Endodermal cell (in vitro differentiated cells): ENCODE data around the gene HSD3B1. TPM values are rescaled to one million over a fixed set of nuclear protein-coding genes. Genes with fewer than 3 reads are reported as not detected.

ENCODE experiments used
- DNase-seq: peaks from one replicate; pipeline ENCODE4 v3.0.0-alpha.2; 2017
- H3K27ac ChIP-seq: 2 replicates; pipeline ENCODE4 v1.5.1; 2013; ENCODE audit warnings: mild to moderate bottlenecking, low read depth, low read length, moderate library complexity
- H3K27me3 ChIP-seq: 2 replicates; pipeline ENCODE4 v1.6.1; 2013; ENCODE audit warnings: mild to moderate bottlenecking, low read length, moderate library complexity; ENCODE audit not compliant: insufficient read depth, control insufficient read depth, poor library complexity, severe bottlenecking
- H3K36me3 ChIP-seq: 2 replicates; pipeline ENCODE4 v1.7.0; 2013; ENCODE audit warnings: mild to moderate bottlenecking, low read length, moderate library complexity; ENCODE audit not compliant: control insufficient read depth, insufficient read depth
- H3K4me1 ChIP-seq: one replicate; pipeline ENCODE4 v1.7.0; 2013; ENCODE audit warnings: low read length; ENCODE audit not compliant: control insufficient read depth, insufficient read depth
- H3K4me3 ChIP-seq: 2 replicates; pipeline ENCODE4 v1.5.1; 2013; ENCODE audit warnings: mild to moderate bottlenecking, low read length, moderate library complexity
- H3K9ac ChIP-seq: 2 replicates; pipeline ENCODE4 v1.6.1; 2013; ENCODE audit warnings: mild to moderate bottlenecking, low read length, moderate library complexity; ENCODE audit not compliant: poor library complexity, severe bottlenecking; ENCODE audit errors: extremely low read depth
- H3K9me3 ChIP-seq: 2 replicates; pipeline ENCODE4 v1.6.1; 2013; ENCODE audit warnings: mild to moderate bottlenecking, low read length, moderate library complexity; ENCODE audit not compliant: control insufficient read depth
- H3K27ac Mint-ChIP-seq: 2 replicates; pipeline ENCODE4 v1.8.0; 2020; ENCODE audit warnings: mixed read lengths
- H3K27me3 Mint-ChIP-seq: 2 replicates; pipeline ENCODE4 v1.8.0; 2021; ENCODE audit warnings: mild to moderate bottlenecking, mixed read lengths; ENCODE audit not compliant: insufficient read depth
- H3K36me3 Mint-ChIP-seq: 2 replicates; pipeline ENCODE4 v1.8.0; 2020; ENCODE audit warnings: low read depth, mixed read lengths
- H3K4me1 Mint-ChIP-seq: 2 replicates; pipeline ENCODE4 v1.8.0; 2020; ENCODE audit warnings: mixed read lengths
- H3K4me3 Mint-ChIP-seq: 2 replicates; pipeline ENCODE4 v1.8.0; 2020; ENCODE audit warnings: mild to moderate bottlenecking, moderate library complexity, mixed read lengths
- H3K9me3 Mint-ChIP-seq: 2 replicates; pipeline ENCODE4 v1.8.0; 2020; ENCODE audit warnings: mild to moderate bottlenecking, mixed read lengths
- CTCF ChIP-seq: fragments of 200-600 bp; sonication (generic); conservative IDR thresholded peaks from 2 replicates; pipeline ENCODE4 v1.5.0; 2021; ENCODE audit warnings: antibody characterized with exemption, mild to moderate bottlenecking
- whole genome bisulfite sequencing, 2 experiments: methylation state at CpG; one replicate each; pipeline versions ENCODE4 v1.1.5 to v1.1.7; 2013; ENCODE audit warnings: missing lambda C conversion rate in 2 of 2, mixed read lengths in 1 of 2; ENCODE audit not compliant: insufficient coverage in 1 of 2, insufficient read length in 1 of 2; 5-methylcytosine and 5-hydroxymethylcytosine counted together
- total RNA-seq, 2 donors: library from RNA; stranded (reverse); fragmentation: NEBNext Ultra II Directional in 1 of 2; extraction: Animal tissue kit (Norgen Biotek cat#: 25700) in 1 of 2; gene quantifications; 2 replicates in 1 of 2; 3 replicates in 1 of 2; pipeline ENCODE4 v1.2.1, GENCODE V29; 2021

The HSD3B1 gene
- total RNA-seq, 2 donors from 2014 or later, result not detected

GRCh38 chr1:119469741-119470140, 37.3 kb upstream of the HSD3B1 start:
- H3K4me3 ChIP-seq, result no peak overlapping the region
- DNase-seq, result no peak
- no peaks in the 10 kb centered on the region for H3K9me3 Mint-ChIP-seq
- H3K27ac ChIP-seq, result no peak overlapping the region
- H3K27ac Mint-ChIP-seq, result no peak overlapping the region
- H3K4me1 ChIP-seq, result no peaks in the 10 kb centered on the region
- no peak for TF ChIP-seq CTCF
- no peaks in the 10 kb centered on the region for H3K4me1 Mint-ChIP-seq
- peaks cover 6% of the 10 kb centered on the region for H3K27me3 Mint-ChIP-seq
- no peak overlapping the region for H3K4me3 Mint-ChIP-seq
- no peaks in the 10 kb centered on the region for H3K9me3 ChIP-seq
- H3K9ac ChIP-seq, result no peak overlapping the region
- no peaks in the 10 kb centered on the region for H3K27me3 ChIP-seq
- WGBS, 2 experiments, result 79 to 83% methylated on average over 1 of the region's 1 CpG
- H3K36me3 ChIP-seq, result no peaks in the 10 kb centered on the region
- H3K36me3 Mint-ChIP-seq, result no peaks in the 10 kb centered on the region

- Histone ChIP-seq H3K36me3 (no peaks in the 10 kb centered on the region), H3K27ac (no peak overlapping the region), H3K27me3 (no peaks in the 10 kb centered on the region), H3K9ac (no peak overlapping the region), H3K4me1 (no peaks in the 10 kb centered on the region), H3K9me3 (no peaks in the 10 kb centered on the region), H3K4me3 (no peak overlapping the region)
- Mint-ChIP-seq H3K27me3 (peaks cover 6% of the 10 kb centered on the region), H3K9me3 (no peaks in the 10 kb centered on the region), H3K27ac (no peak overlapping the region), H3K36me3 (no peaks in the 10 kb centered on the region), H3K4me3 (no peak overlapping the region), H3K4me1 (no peaks in the 10 kb centered on the region)
- 83 to 93% methylated on average over 2 to 3 of the region's 3 CpGs for WGBS, 2 experiments
- TF ChIP-seq CTCF, result no peak
- no peak for DNase-seq
These were observed 36.6 kb upstream of the HSD3B1 start for GRCh38 chr1:119470377-119470776.

GRCh38 chr1:119470958-119471357, 36.1 kb upstream of the HSD3B1 start:
- Histone ChIP-seq H3K9ac (no peak overlapping the region), H3K4me3 (no peak overlapping the region), H3K9me3 (no peaks in the 10 kb centered on the region), H3K4me1 (no peaks in the 10 kb centered on the region), H3K36me3 (no peaks in the 10 kb centered on the region), H3K27me3 (no peaks in the 10 kb centered on the region), H3K27ac (no peak overlapping the region)
- Mint-ChIP-seq H3K27me3 (peaks cover 6% of the 10 kb centered on the region), H3K27ac (no peak overlapping the region), H3K9me3 (no peaks in the 10 kb centered on the region), H3K4me3 (no peak overlapping the region), H3K4me1 (peaks cover under 1% of the 10 kb centered on the region), H3K36me3 (no peaks in the 10 kb centered on the region)
- WGBS, 2 experiments, result 93 to 94% methylated on average over 6 to 7 of the region's 7 CpGs
- TF ChIP-seq CTCF, result no peak
- DNase-seq, result no peak
